Activated T-cell treated with anti-CD3 and anti-CD28 coated beads for 48 hours (primary cell): Measurements from ENCODE around the gene TAS1R1.

Experiments
- DNase-seq: peaks from one replicate; pipeline ENCODE4 v3.0.0-alpha.2; 2020; ENCODE audit warnings: low read depth

TAS1R1 gene

GRCh38 chr1:6574025-6574620, 19.0 kb downstream of the TAS1R1 start:
- DNase-seq = no peak

- no peak for DNase-seq
These were observed 19.7 kb downstream of the TAS1R1 start for GRCh38 chr1:6574818-6575217.

GRCh38 chr1:6577831-6578525, 22.9 kb downstream of the TAS1R1 start:
- DNase-seq = no peak

GRCh38 chr1:6578624-6579373, 23.7 kb downstream of the TAS1R1 start:
- DNase-seq = no peak

GRCh38 chr1:6579374-6580118, 24.4 kb downstream of the TAS1R1 start, which contains the start of gene ZBTB48:
Gene ZBTB48, plus strand, starts transcription at chr1:6579994. Its CDS starts 616 bp downstream, at chr1:6580610.
- peak; percentile 98 for DNase-seq

- no peak for DNase-seq
These were observed 25.0 kb downstream of the TAS1R1 start for GRCh38 chr1:6580119-6580592.

- no peak for DNase-seq
These were observed 25.7 kb downstream of the TAS1R1 start for GRCh38 chr1:6580593-6581409.

- no peak for DNase-seq
These were observed 26.6 kb downstream of the TAS1R1 start for GRCh38 chr1:6581561-6582305.

- DNase-seq = no peak
These were observed 27.3 kb downstream of the TAS1R1 start for GRCh38 chr1:6582370-6582769.

GRCh38 chr1:6584126-6585080, 29.3 kb downstream of the TAS1R1 start:
- DNase-seq = no peak

- DNase-seq = no peak
These were observed 30.1 kb downstream of the TAS1R1 start for GRCh38 chr1:6585081-6585722.

- DNase-seq = no peak
These were observed 30.7 kb downstream of the TAS1R1 start for GRCh38 chr1:6585841-6586240.

- no peak for DNase-seq
These were observed 31.3 kb downstream of the TAS1R1 start for GRCh38 chr1:6586404-6586816.

GRCh38 chr1:6587261-6588005, 32.3 kb downstream of the TAS1R1 start:
- no peak for DNase-seq

GRCh38 chr1:6588128-6588892, 33.2 kb downstream of the TAS1R1 start:
- DNase-seq = no peak

- no peak for DNase-seq
These were observed 33.9 kb downstream of the TAS1R1 start for GRCh38 chr1:6588893-6589520.

- DNase-seq = no peak
These were observed 34.9 kb downstream of the TAS1R1 start for GRCh38 chr1:6590046-6590445.
